Aorta (tissue), 5 donors: ENCODE results near the gene SLCO4C1. TPM values are rescaled to one million over a fixed set of nuclear protein-coding genes. Genes with fewer than 3 reads are reported as not detected.

ENCODE experiments used
- ATAC-seq: fragments of 200-7000 bp; cut with Tn5 transposase; one replicate; pipeline ENCODE4 v1.9.1; 2022; ENCODE audit warnings: moderate library complexity; ENCODE audit not compliant: low FRiP score
- DNase-seq, 2 donors: peaks; one replicate each; pipeline ENCODE4 v3.0.0-alpha.2; 2020
- H3K27ac ChIP-seq, 2 donors: one replicate each; pipeline ENCODE4 v1.5.1; 2013; ENCODE audit warnings: low read length in 2 of 2, mild to moderate bottlenecking in 2 of 2, moderate library complexity in 2 of 2, control low read depth in 1 of 2, inconsistent platforms in 1 of 2, low read depth in 1 of 2
- H3K27me3 ChIP-seq, 2 donors: one replicate each; pipeline ENCODE4 v1.6.1; 2013; ENCODE audit warnings: control low read depth in 1 of 2, low read length in 1 of 2, mild to moderate bottlenecking in 1 of 2, moderate library complexity in 1 of 2; ENCODE audit not compliant: insufficient read depth in 2 of 2, control insufficient read depth in 1 of 2
- H3K36me3 ChIP-seq, 2 donors: one replicate each; pipeline ENCODE4 v1.6.1; 2013; ENCODE audit warnings: control low read depth in 1 of 2, low read length in 1 of 2, mild to moderate bottlenecking in 1 of 2; ENCODE audit not compliant: insufficient read depth in 2 of 2, control insufficient read depth in 1 of 2
- H3K4me1 ChIP-seq, 2 donors: one replicate each; pipeline ENCODE4 v1.6.1; 2013; ENCODE audit warnings: low read length in 2 of 2, control low read depth in 1 of 2, mild to moderate bottlenecking in 1 of 2, moderate library complexity in 1 of 2; ENCODE audit not compliant: insufficient read depth in 2 of 2, control insufficient read depth in 1 of 2
- H3K4me3 ChIP-seq, 2 donors: one replicate each; pipeline ENCODE4 v1.5.1; 2013; ENCODE audit warnings: low read length in 2 of 2, control low read depth in 1 of 2, mild to moderate bottlenecking in 1 of 2
- H3K9me3 ChIP-seq: one replicate; pipeline ENCODE4 v1.6.1; 2013; ENCODE audit warnings: mild to moderate bottlenecking, low read length; ENCODE audit not compliant: control insufficient read depth
- WGBS, 2 donors: extraction: QIAGEN DNeasy Blood & Tissue Kit; methylation state at CpG; one replicate each; pipeline ENCODE4 v1.1.7; 2013; 5-methylcytosine and 5-hydroxymethylcytosine counted together
- intact Hi-C, 2 donors: fragments of 100-400 bp; cut with DNase I; formaldehyde crosslinking; loops; one replicate each; pipeline versions ENCODE4 v1.14.2 to v1.15.0; 2022
- polyA plus RNA-seq, 2 donors: library from polyadenylated mRNA; stranded (reverse); fragments of 200-250 nt; gene quantifications; one replicate each; pipeline ENCODE4 v1.2.3, GENCODE V29; 2013
- total RNA-seq, 2 donors: library from RNA; stranded (reverse); fragmentation: NEBNext Ultra II Directional; extraction: Animal tissue kit (Norgen Biotek cat#: 25700); gene quantifications; one replicate each; pipeline ENCODE4 v1.2.1, GENCODE V29; 2021
- donor health status: healthy with polysubstance abuse.
- donor health status: Bipolar disorder and iron deficiency.
- donor health status: DM: no; HTN: no; CAD: no.
- donor health status: DM: no; HTN: no; CAD: no.
- donor health status: DM: yes; HTN: yes; CAD: no.

Gene SLCO4C1
- total and polyA plus RNA-seq, 4 donors = 0.13 to 1.6 (median 0.39) TPM; not detected in 1

DNA sequence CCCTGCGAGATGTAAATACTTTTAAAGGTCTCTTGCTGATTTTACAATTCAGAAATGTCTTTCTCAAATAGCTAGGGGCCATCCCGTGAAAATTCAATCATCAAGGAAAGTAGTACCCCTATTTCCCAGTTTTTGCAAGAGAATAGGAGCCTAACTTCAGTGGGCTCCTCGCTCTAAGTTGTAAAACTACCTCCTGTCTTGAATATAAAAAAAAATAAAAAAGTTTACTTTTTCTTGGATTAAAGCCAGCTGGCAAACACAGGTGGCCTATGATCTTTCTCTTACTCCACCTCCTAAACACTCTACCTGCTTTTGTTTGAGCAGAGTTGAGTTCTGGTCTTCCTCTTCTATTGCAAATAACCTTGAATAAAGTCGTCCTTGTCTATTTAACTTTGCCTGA, 79.4 kb downstream of the SLCO4C1 start:
- Histone ChIP-seq H3K4me1 (no peaks in the 10 kb centered on the region), H3K27ac (no peak overlapping the region), H3K27me3 (no peaks in the 10 kb centered on the region), H3K36me3 (no peaks in the 10 kb centered on the region), H3K4me3 (no peak overlapping the region), H3K9me3 (no peaks in the 10 kb centered on the region)
- ATAC-seq (no peak), DNase-seq (no peak)
- WGBS, 2 donors = 25 to 29% methylated on average over 4 of the region's 4 CpGs
- intact Hi-C loops = no loop called here

DNA sequence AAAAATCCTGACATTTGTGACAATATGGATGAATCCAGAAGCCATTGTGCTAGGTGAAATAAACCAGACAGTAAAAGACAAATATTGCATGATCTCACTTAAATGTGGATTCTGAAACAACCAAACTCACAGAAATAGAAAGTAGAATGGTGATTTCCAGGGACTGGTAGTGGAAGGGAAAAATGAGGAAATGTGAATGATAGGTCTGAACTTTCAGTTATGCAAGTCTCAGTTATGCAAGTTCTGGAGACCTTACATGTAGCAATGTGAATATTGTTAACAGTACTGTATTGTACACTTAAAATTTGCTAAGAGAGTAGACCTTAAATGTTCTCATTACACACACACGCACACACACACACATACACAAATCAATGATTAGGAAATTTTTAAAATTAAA, 84.9 kb downstream of the SLCO4C1 start:
- Histone ChIP-seq H3K9me3 (no peaks in the 10 kb centered on the region), H3K36me3 (no peaks in the 10 kb centered on the region), H3K27me3 (no peaks in the 10 kb centered on the region), H3K27ac (no peak overlapping the region), H3K4me3 (no peak overlapping the region), H3K4me1 (no peaks in the 10 kb centered on the region)
- intact Hi-C loops = no loop called here
- 89 to 96% methylated on average over 1 of the region's 1 CpG for WGBS, 2 donors
- DNase-seq (no peak), ATAC-seq (no peak)

DNA sequence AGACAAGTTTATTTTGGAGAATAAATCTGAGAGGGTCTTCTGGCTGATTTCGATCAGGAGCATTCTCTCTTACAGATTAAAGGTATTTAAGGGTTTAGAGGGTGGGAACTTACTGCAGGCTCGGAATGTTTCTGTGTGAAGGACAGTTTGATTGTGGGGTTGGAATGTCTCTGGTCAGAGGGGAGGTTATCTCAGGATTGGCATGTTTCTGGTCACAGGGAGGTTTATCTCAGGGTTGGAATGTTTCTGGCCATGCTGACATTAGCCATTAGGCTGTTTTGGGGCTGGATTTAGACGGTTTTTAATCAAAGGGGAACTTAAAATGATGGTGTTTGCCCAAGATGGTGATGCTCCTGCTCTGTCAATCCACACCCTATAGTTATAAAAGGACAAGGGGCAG, 95.2 kb downstream of the SLCO4C1 start:
- H3K27me3 ChIP-seq = no peaks in the 10 kb centered on the region
- no peaks in the 10 kb centered on the region for H3K4me1 ChIP-seq
- intact Hi-C loops = no loop called here
- no peak overlapping the region for H3K27ac ChIP-seq
- H3K36me3 ChIP-seq = no peaks in the 10 kb centered on the region
- no peak overlapping the region for H3K4me3 ChIP-seq
- DNase-seq = no peak
- WGBS, 2 donors = 38 to 44% methylated on average over 3 of the region's 3 CpGs
- no peaks in the 10 kb centered on the region for H3K9me3 ChIP-seq
- ATAC-seq = no peak

DNA sequence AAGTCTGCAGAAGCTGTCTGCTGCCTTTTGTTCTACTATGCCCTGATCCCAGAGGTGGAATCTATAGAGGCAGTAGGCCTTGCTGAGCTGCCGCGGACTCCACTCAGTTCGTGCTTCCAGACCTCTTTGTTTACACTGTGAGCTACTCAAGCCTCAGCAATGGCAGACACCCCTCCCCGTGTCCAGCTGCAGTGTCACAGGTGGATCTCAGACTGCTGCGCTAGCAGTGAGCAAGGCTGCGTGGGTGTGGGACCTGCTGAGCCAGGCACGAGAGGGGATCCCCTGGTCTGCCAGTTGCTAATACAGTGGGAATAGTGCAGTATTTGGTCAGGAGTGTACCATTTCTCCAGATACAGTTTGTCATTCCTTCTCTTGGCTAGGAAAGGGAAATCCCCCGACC, 99.6 kb downstream of the SLCO4C1 start:
- 79 to 86% methylated on average over 8 of the region's 8 CpGs for WGBS, 2 donors
- no peaks in the 10 kb centered on the region for H3K4me1 ChIP-seq
- no peaks in the 10 kb centered on the region for H3K9me3 ChIP-seq
- no peak overlapping the region for H3K27ac ChIP-seq
- no peaks in the 10 kb centered on the region for H3K36me3 ChIP-seq
- DNase-seq (peak in 1 of 2 donors; percentile 58), ATAC-seq (no peak)
- H3K4me3 ChIP-seq = no peak overlapping the region
- no peaks in the 10 kb centered on the region for H3K27me3 ChIP-seq
- intact Hi-C loops = no loop called here

Other genes with a start within 250 kb of the SLCO4C1 start
- gene SLCO6A1, start 202.7 kb upstream of the SLCO4C1 start, total RNA-seq = under 1 TPM in 1 of 2 donors, not detected in 1; 0.75 TPM
- not detected for gene SLCO6A1, start 202.7 kb upstream of the SLCO4C1 start, polyA plus RNA-seq